ENCODE results near the gene SPP1.

SPP1 gene

DNA sequence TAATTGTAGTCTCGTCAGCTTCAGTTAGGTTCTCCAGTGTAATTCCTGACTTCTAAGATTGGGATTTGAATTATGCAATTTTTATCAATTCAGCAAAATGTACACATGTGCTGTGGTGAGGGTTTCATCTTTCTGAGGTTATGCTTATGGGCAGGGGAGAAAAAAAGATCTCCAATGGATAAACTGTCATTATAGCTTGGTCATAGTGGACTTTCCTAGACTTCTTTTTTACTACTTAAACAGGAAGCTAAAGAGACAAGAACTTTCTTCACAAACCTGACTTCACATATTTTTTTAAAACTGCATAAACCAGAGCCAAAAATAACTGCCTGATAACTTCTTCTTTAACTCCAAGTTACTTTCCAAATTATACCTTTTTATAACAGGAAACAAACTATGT, 21.7 kb upstream of the SPP1 start:
- DNase-seq (ENCODE audit: low read depth in 1 of 2, low spot score in 1 of 2), result no peak

DNA sequence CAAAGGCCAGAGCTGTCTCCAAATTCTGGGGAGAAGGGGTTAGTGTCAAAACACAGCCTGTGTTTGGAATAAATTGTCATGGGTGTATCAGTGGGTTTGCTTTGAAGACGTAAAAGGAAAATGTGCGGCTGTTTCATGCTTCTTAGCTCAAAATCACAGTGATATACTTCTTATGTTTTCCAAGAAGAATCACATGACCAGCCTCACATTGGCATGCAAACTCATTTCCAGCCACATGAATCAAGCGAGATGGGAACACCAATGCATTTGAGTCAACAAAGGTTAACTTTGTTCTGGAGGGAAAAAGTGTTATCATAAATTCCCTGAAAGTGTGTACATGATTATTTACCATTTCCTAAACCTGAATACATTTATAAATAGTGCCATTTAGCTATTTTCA, 19.0 kb upstream of the SPP1 start:
- no peak for DNase-seq (ENCODE audit: low read depth in 1 of 2, low spot score in 1 of 2)

DNA sequence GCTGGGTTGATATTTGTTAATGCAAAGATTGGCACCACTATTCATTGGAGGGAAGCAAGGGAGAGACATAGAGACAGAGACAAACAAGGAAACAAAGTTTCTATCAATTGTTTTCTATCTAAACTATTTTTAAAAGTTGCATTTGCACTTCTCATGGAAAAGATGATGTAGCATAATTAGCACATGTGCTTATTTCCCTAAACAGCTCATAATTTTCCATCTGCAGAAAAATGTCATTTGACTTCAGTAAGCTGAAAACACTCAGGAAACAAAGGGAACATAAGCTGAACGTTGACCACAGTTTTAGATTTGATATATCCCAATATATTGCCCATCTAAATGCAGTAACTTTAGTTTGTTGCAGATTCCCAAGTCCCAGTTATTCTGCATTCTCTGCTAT, 18.5 kb upstream of the SPP1 start:
- DNase-seq (ENCODE audit: low read depth in 1 of 2, low spot score in 1 of 2), result no peak

DNA sequence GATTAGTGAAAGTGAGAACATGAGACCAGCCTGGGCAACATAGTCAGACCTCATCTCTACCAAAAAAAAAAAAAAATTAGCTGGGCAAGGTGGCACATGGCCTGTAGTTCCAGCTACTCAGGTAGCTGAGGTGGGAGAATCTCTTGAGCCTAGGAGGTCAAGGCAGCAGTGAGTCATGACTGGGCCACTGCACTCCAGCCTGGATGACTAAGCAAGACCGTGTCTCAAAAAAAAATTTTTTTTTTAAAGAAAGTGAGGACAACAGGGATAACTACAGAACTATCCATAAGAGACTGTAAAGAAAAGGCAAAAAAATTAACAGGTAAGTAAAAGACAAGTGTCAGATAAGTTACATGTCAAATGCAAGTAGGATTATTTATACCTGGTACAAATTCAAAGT, 13.5 kb upstream of the SPP1 start:
- DNase-seq (ENCODE audit: low read depth in 1 of 2, low spot score in 1 of 2), result no peak

DNA sequence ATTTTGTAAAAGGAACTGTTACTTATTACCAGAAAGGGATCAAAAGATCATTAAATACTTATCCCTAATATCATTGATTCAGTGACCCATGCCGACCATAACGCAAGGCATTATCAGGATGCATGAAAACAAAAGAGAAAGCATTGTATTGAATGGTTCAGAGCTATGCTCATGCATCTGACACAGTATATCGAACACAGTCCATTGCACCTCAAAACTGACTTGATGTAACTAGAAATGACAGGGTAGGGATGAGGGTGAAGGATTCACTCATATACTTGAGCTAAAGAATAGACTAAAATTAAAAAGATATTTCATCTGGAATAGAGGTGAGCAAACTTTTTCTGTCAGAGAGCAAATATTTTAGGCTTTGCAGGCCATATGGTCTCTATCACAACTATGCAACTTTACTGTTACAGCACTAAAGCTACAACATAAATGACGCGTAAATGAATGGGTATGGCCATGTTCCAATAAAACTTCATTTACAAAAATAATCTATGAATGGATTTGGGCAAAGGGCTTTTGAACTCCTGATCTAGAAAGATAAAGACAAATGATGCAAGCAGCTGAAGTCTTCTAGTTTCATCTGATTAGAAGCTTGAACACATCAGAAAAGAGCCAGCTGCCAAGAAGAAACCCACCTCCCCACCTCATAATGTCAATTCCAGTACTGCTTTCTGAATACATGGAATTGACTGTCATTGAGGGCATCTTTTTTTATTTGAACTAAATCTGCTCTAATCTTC, 12.9 kb upstream of the SPP1 start:
- no peak for DNase-seq (ENCODE audit: low read depth in 1 of 2, low spot score in 1 of 2)

DNA sequence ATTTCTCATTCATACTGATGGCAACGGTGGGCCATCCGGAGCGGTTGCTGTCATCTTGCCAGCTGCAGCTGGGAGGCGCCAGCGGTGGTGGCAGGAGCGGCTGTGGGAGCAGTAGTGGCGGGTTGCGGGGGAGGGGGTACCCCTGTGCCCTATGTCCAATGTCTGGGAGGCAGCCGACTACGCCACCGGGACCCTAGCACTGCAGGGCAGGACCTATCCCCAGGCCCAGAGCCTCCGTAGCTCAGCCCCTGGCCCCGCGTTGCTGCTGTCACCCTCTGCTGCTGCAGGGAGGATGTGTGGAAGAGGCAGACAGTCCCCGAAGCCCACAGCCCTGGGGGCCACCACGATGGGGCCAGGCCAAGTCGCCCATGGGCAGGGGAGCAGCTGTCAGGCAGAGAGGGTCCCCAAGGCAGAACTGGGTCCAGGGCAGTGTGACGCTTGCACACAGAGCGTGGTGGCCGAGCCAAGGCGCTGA, 10.0 kb upstream of the SPP1 start:
- no peak for DNase-seq (ENCODE audit: low read depth in 1 of 2, low spot score in 1 of 2)

DNA sequence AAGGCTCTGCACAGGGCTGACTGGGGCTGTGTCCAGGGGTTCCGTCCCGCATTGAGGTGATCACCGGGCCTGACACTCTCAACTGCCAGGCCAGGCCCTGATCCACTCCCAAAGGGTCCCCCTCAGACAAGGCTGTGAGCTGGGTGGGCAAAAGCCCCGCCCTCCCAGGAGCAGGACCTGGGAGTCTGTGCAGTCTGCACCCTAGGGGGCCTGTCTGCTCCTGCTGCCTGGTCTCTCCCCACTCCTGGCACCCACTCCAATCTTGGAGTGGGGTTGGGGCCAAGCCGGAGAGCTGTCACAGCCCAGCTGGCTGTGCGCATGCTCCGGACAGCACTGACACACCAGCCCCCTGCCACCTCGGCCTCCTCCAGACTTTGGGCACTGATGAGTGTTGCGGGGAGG, 9.4 kb upstream of the SPP1 start:
- DNase-seq (ENCODE audit: low read depth in 1 of 2, low spot score in 1 of 2), result no peak

DNA sequence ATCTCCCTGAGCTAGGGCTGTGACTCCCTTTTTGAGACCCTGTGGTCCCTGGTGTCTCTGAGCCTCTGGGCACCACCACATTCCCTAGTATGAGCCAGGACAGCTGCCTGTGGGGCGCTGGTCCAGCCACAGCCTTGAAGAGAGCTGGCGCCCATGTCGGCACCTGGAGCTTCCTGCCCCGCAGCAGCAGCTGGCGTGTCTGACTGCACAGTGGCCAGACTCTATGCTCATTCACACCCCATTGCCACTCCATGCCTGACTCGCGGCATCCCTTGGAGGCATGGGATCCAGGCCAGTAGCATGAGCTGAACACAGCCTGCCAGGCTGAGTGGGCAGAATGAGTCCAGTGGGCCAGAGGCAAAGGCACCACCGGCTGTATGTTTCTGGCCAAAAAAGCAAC, 8.3 kb upstream of the SPP1 start:
- no peak for DNase-seq (ENCODE audit: low read depth in 1 of 2, low spot score in 1 of 2)

DNA sequence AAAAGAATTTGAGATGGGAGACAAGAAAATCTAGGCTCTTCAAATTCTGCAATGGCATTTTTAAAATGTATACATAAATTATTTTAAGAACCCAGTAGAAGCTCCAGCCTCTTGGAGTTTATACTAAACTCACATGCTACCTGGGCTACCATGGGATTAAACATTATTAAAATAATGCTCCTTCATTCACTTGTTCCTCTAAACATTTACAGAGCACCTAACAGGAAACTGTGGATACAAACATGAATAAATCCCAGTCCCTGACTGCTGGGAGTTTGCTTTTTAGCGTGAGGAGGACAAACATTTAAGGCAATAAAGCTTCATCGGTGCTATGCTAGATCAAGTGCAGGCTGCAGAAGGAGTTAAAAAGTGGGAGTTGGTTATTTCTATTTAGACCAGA, 5.4 kb upstream of the SPP1 start:
- no peak for DNase-seq (ENCODE audit: low read depth in 1 of 2, low spot score in 1 of 2)

DNA sequence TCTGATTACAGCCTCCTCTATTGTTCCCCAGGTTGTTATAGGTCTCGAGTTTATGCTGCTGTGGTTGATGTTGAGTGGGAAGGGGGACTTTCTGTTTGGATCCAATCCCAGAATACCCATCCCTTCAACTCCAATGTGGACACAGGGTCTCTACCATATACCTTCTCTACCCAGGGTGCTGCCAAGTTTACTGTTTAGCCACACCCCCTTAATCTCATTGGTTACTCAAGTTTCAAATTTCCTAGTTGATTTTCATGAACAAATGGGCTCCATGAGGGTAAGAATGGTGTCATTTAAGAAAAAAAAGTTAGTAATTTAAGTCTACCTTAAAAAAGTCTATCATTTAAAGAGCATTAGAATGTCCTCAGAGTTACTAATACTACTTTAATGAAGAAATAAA, 3.6 kb upstream of the SPP1 start:
- DNase-seq (ENCODE audit: low read depth in 1 of 2, low spot score in 1 of 2), result no peak

DNA sequence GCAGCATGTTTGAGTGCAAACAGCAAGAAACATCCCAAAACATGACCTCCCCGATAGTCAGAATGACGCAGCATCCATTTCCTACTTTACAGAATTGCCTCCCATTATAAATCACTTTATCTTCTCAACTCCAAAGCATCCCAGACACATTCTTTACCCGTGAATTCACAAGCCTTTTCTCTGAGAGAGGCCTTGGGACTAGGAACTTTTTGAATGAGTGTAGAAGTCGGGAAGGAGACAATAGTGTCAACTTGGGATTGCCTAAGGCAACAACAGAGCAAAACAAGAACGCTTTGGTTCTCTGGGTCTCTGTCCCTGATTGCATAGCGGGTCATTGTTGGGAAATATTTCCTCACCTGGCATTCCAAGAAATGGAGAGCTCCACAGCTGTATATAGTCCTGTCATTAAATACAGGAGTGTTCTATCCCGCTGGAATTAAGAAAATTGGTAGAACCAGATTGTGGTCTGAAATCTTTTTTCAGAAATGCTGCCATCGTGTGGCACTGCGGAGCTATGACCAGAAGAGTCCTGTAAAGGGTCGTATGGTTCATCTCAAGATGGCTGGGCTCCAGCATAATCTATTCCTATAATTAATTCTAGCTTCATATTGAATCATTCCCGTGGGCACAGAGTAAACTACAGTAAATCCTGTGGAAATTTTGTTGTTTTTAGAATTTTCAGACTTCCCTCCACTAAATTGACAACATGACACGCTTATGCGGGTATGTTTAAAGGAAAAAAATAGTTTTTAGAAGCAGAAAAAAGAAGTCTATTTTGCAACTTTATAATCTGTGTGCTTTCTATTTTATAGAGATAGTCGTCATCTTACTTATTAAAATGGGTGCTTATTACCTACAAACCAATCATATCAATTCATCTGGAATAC, 2.0 kb upstream of the SPP1 start:
- no peak for DNase-seq (ENCODE audit: low read depth in 1 of 2, low spot score in 1 of 2)

DNA sequence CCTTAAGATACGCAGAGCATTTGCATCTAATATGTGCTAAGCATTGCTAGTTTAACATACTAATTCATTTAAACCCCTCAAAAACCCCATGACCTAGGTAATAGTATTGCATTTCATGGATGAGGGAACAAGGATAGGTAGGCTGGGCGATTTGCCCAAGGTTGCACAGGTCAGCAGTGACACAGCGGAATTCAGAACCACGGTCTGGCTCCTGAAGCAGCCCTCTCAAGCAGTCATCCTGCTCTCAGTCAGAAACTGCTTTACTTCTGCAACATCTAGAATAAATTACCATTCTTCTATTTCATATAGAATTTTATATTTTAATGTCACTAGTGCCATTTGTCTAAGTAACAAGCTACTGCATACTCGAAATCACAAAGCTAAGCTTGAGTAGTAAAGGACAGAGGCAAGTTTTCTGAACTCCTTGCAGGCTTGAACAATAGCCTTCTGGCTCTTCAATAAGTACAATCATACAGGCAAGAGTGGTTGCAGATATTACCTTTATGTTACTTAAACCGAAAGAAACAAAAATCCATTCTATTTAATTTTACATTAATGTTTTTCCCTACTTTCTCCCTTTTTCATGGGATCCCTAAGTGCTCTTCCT, 555 bp upstream of the SPP1 start:
- DNase-seq (ENCODE audit: low read depth in 1 of 2, low spot score in 1 of 2), result no peak

DNA sequence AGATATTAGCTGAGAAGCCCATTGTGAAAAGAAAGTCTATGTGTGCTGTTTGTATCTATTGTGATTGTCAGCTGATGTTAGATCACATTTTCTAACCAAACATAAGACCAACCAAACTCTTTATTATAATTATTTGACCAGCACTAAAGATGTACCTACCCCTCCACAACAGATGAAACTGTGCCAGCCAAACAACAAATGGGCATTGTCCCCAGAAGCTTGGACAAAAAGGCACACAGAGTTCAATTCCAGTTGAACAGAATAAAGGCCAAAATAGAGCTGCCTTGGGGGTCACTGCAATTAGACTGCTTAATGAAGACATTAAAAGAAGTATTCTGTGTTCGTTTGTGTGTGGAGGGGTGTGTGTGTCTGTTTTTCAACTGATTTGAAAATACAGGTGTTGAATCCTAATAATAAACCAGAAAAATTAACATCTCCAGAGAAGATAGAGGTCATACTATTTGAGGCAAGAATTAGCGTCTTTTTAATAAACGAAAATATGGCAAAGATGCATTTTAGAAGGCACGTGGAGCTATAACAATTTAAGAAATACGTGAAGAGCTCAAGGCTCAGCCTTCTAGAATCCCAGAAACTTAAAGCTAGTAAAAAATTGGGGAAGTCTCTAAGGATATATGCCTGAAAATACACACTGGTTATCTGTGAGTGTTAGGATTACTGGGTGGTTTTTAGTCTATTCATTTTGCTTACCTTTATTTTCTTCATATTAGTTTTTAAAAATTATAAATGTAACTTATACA, 2.2 kb downstream of the SPP1 start:
- DNase-seq (ENCODE audit: low read depth in 1 of 2, low spot score in 1 of 2), result no peak

DNA sequence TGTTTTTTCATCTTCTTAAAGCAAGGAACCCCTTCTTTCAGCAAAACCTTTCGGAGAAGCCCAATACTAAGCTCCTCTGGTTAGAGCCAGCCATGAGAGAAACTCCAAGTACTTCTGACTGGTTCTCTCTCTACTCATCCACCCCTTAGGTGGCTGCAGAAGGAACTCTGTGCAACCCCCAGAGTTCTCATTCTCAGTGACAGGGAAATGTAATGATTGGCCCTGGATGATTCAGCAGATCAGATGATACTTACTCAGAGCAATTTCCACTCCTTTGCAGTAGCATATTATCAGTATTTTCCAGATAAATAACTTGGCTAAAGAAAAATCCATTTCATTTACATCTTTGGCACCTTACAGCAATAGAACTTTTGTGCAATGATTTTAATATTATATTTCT, 3.2 kb downstream of the SPP1 start:
- DNase-seq (ENCODE audit: low read depth in 1 of 2, low spot score in 1 of 2), result no peak

DNA sequence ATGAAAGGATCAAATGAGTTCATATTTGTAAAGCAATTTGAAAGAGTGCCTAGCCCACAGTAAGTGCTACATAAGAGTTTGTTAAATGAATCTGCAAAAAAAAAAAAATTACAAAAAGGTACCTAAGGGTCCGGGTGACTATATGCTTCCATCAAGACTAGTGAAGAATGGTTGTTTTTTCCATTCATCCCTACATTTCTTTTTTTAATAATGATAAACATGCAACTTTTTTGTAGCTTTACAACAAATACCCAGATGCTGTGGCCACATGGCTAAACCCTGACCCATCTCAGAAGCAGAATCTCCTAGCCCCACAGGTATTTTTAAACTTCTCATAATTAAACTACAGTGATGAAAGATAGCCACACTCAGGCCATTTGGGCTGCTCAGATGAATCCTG, 4.3 kb downstream of the SPP1 start:
- DNase-seq (ENCODE audit: low read depth in 1 of 2, low spot score in 1 of 2), result no peak

DNA sequence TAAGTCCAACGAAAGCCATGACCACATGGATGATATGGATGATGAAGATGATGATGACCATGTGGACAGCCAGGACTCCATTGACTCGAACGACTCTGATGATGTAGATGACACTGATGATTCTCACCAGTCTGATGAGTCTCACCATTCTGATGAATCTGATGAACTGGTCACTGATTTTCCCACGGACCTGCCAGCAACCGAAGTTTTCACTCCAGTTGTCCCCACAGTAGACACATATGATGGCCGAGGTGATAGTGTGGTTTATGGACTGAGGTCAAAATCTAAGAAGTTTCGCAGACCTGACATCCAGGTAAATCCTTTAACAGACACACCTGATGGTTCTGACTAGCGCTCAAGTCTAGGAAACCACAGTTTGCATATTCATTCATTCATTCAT, 6.0 kb downstream of the SPP1 start:
- DNase-seq (ENCODE audit: low read depth in 1 of 2, low spot score in 1 of 2), result no peak

DNA sequence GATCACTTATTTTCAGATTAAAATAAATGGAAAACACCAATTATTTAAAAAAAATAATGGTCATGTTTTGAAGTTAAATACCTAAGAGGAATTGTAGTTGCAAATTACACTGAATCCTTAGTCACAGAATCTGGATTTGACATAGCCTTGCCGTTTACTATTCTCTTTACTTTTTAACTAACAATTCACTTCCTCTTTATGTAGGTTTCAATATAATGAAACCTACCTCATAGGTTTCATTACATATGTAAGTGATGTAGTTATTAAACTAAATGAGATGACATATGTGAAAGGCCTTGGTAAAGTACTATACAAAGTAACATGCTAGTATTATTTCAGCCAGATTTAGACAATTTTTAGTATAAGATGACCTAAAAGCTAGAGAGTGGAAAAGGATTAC, 6.5 kb downstream of the SPP1 start:
- no peak for DNase-seq (ENCODE audit: low read depth in 1 of 2, low spot score in 1 of 2)

DNA sequence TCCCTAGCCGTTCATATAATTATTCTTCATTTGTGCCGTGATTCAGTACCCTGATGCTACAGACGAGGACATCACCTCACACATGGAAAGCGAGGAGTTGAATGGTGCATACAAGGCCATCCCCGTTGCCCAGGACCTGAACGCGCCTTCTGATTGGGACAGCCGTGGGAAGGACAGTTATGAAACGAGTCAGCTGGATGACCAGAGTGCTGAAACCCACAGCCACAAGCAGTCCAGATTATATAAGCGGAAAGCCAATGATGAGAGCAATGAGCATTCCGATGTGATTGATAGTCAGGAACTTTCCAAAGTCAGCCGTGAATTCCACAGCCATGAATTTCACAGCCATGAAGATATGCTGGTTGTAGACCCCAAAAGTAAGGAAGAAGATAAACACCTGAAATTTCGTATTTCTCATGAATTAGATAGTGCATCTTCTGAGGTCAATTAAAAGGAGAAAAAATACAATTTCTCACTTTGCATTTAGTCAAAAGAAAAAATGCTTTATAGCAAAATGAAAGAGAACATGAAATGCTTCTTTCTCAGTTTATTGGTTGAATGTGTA, 7.0 kb downstream of the SPP1 start:
- no peak for DNase-seq (ENCODE audit: low read depth in 1 of 2, low spot score in 1 of 2)

DNA sequence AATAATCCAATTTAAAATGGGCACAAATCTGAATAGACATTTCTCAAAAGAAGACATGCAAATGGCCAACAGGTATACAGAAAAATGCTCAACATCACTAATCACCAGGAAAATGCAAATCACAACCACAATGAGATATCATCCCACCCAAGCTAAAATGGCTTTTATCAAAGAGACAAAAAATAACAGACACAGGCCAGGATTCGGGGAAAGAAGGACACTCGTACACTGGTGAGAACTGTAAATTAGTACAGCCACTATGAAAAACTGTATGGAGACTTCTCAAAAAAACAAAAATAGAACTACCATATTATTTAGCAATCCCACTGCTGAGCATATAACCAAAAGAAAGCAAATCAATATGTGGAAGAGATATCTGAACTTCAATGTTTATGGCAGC, 8.5 kb downstream of the SPP1 start:
- no peak for DNase-seq (ENCODE audit: low read depth in 1 of 2, low spot score in 1 of 2)

DNA sequence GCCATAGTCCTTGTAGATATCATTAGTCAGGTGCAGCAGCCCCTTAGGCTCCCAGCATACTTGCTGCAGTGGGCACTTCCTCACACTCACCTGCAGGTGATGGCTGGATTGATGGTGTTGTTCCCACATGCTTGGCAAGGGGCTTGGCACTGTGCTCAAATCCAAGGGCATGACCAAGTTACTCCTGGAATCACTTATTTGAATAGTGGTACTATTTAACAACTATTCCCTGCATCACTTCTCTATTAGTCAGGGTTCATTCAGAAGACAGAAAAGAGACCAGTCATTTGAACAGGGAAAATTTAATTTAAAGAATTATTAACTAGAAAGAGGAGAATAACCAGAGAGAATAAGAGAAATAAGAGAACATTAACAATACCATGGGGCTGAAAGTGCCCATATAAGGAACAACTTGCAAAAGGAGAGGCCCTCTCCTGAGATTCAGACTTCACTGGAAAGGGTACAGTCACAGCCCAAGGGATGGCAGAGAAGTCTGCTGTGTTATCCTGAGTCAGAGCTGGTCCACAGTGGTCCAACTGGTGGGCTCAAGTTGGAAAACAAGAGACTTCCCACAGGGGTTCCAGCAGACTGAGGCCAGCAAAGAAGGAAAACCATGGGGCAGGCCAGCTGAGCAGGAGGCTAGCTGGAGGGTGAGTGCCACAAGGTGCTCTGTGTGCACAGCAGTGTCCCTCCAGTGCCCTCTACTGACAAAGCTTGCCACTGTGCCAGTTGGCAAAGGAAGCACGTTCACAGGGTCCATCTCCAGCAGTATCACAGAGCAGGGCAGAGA, 9.8 kb downstream of the SPP1 start:
- no peak for DNase-seq (ENCODE audit: low read depth in 1 of 2, low spot score in 1 of 2)

DNA sequence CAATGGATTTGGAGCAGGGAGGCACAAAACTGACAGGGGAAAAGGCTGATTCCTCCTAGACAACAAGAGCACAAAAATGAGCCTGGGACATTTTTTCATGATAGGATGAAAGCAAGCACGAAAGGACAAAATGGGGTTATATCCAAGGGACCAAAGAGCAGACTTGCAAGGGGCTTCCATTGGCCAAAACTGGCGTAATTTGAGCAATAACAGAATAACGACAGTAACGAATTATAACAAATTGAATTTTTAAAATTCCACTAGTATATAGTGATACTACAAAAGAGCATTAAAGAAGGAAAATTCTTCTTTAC, 10.3 kb downstream of the SPP1 start:
- no peak for DNase-seq (ENCODE audit: low read depth in 1 of 2, low spot score in 1 of 2)

Measured in activated T-helper 1 cell treated with anti-CD3 and anti-CD28 coated beads, Interleukin-2, amount 50 U/mL, for 16 hours (primary cell).